Neural cell (in vitro differentiated cells): ENCODE results near the gene C16orf54. TPM values are rescaled to one million over a fixed set of nuclear protein-coding genes. Genes with fewer than 3 reads are reported as not detected.
"Not testable (repeated sequence)": the region's sequence is repeated elsewhere in the genome, so short reads cannot be mapped to it uniquely, and the experiment has no call there.

ENCODE experiments used
- H2AFZ ChIP-seq: fragments of 200-600, 300-800 bp; sonication (generic), shearing (Covaris generic); 2 replicates; pipeline ENCODE4 v1.6.0; 2014; ENCODE audit warnings: low read depth, mild to moderate bottlenecking, antibody characterized with exemption, low read length, moderate library complexity
- H3F3A ChIP-seq: fragments of 200-600 bp; shearing (Covaris generic); 2 replicates; pipeline ENCODE4 v1.6.1; 2016; ENCODE audit warnings: mild to moderate bottlenecking, moderate library complexity, mixed read lengths, antibody characterized with exemption, low read length; ENCODE audit not compliant: insufficient read depth, poor library complexity, severe bottlenecking
- H3K27ac ChIP-seq: fragments of 200-600, 300-800 bp; sonication (generic), shearing (Covaris generic); 2 replicates; pipeline ENCODE4 v1.5.1; 2014; ENCODE audit warnings: mild to moderate bottlenecking, low read length, moderate library complexity
- H3K27me3 ChIP-seq: fragments of 300-800, 200-600 bp; sonication (generic), shearing (Covaris generic); 2 replicates; pipeline ENCODE4 v1.6.0; 2014; ENCODE audit warnings: mild to moderate bottlenecking, low read depth, low read length, moderate library complexity; ENCODE audit not compliant: insufficient read depth
- H3K36me3 ChIP-seq: fragments of 300-800, 200-600 bp; sonication (generic), shearing (Covaris generic); 2 replicates; pipeline ENCODE4 v1.5.1; 2014; ENCODE audit warnings: mild to moderate bottlenecking, antibody characterized with exemption, low read length, moderate library complexity; ENCODE audit not compliant: insufficient read depth
- H3K4me2 ChIP-seq: fragments of 300-800, 200-600 bp; sonication (generic), shearing (Covaris generic); 2 replicates; pipeline ENCODE4 v1.6.0; 2014; ENCODE audit warnings: mild to moderate bottlenecking, low read length
- H3K4me3 ChIP-seq: fragments of 300-800, 200-600 bp; sonication (generic), shearing (Covaris generic); 2 replicates; pipeline ENCODE4 v1.5.1; 2014; ENCODE audit warnings: mild to moderate bottlenecking, low read length, moderate library complexity
- H3K79me2 ChIP-seq: fragments of 200-600 bp; shearing (Covaris generic); replicated peaks from 2 replicates; pipeline ENCODE4 v1.6.0; 2014; ENCODE audit warnings: mild to moderate bottlenecking, low read length, moderate library complexity; ENCODE audit not compliant: insufficient read depth
- H3K9ac ChIP-seq: fragments of 300-800, 200-600 bp; sonication (generic), shearing (Covaris generic); 2 replicates; pipeline ENCODE4 v1.6.1; 2016; ENCODE audit warnings: mild to moderate bottlenecking, low read length, mixed read lengths
- H3K9me2 ChIP-seq: fragments of 200-600 bp; shearing (Covaris generic); 2 replicates; pipeline ENCODE4 v1.6.1; 2016; ENCODE audit warnings: mild to moderate bottlenecking, low read length, mixed read lengths; ENCODE audit not compliant: insufficient read depth
- H3K9me3 ChIP-seq: fragments of 200-600, 300-800 bp; sonication (generic), shearing (Covaris generic); 2 replicates; pipeline ENCODE4 v1.6.1; 2016; ENCODE audit warnings: mild to moderate bottlenecking, mixed run types, low read length, moderate library complexity, mixed read lengths
- H4K20me1 ChIP-seq: fragments of 200-600 bp; shearing (Covaris generic); 2 replicates; pipeline ENCODE4 v1.6.1; 2016; ENCODE audit warnings: mild to moderate bottlenecking, mixed run types; ENCODE audit not compliant: insufficient read depth
- EP300 ChIP-seq: fragments of 450-650 bp; conservative IDR thresholded peaks from 2 replicates; pipeline ENCODE4 v1.6.1; 2014; ENCODE audit warnings: antibody characterized with exemption, mild to moderate bottlenecking, moderate library complexity; ENCODE audit not compliant: poor library complexity, severe bottlenecking
- EZH2 ChIP-seq: fragments of 200-600, 300-800 bp; shearing (Covaris generic), sonication (generic); IDR thresholded peaks from 2 replicates; pipeline ENCODE4 v1.6.1; 2014; ENCODE audit warnings: antibody characterized with exemption, low read length, borderline replicate concordance, mild to moderate bottlenecking; ENCODE audit not compliant: insufficient read depth, poor library complexity, severe bottlenecking
- MXI1 ChIP-seq: fragments of 450-650 bp; conservative IDR thresholded peaks from 2 replicates; pipeline ENCODE4 v1.6.1; 2014; ENCODE audit warnings: antibody characterized with exemption, mild to moderate bottlenecking; ENCODE audit not compliant: poor library complexity, severe bottlenecking
- POLR2AphosphoS5 ChIP-seq: IDR thresholded peaks from 2 replicates; pipeline ENCODE4 v1.6.1; 2012
- RAD21 ChIP-seq: fragments of 450-650 bp; conservative IDR thresholded peaks from 2 replicates; pipeline ENCODE4 v1.6.1; 2014; ENCODE audit warnings: antibody characterized with exemption, mild to moderate bottlenecking, moderate library complexity
- SMC3 ChIP-seq: fragments of 450-650 bp; conservative IDR thresholded peaks from 2 replicates; pipeline ENCODE4 v1.6.1; 2014; ENCODE audit warnings: antibody characterized with exemption, mild to moderate bottlenecking, moderate library complexity; ENCODE audit not compliant: poor library complexity
- TAF1 ChIP-seq: IDR thresholded peaks from 2 replicates; pipeline ENCODE4 v1.6.1; 2012; ENCODE audit warnings: low read depth
- polyA plus RNA-seq: library from polyadenylated mRNA; depleted of rRNA; stranded (reverse); fragments of >200 nt; gene quantifications from 2 replicates; pipeline ENCODE4 v1.2.3, GENCODE V29; 2014
- TF ChIP-seq, protein P1 (sequence below): IDR thresholded peaks from 2 replicates; pipeline ENCODE4 v1.6.1; 2012; ENCODE audit warnings: borderline replicate concordance
- TF ChIP-seq, protein P2 (sequence below): fragments of 450-650 bp; IDR thresholded peaks from 2 replicates; pipeline ENCODE4 v1.5.1; 2014; ENCODE audit warnings: antibody characterized with exemption, mild to moderate bottlenecking, moderate library complexity; ENCODE audit not compliant: poor library complexity, severe bottlenecking

Gene C16orf54
- polyA plus RNA-seq, 1 donor from 2014 or later = not detected

DNA sequence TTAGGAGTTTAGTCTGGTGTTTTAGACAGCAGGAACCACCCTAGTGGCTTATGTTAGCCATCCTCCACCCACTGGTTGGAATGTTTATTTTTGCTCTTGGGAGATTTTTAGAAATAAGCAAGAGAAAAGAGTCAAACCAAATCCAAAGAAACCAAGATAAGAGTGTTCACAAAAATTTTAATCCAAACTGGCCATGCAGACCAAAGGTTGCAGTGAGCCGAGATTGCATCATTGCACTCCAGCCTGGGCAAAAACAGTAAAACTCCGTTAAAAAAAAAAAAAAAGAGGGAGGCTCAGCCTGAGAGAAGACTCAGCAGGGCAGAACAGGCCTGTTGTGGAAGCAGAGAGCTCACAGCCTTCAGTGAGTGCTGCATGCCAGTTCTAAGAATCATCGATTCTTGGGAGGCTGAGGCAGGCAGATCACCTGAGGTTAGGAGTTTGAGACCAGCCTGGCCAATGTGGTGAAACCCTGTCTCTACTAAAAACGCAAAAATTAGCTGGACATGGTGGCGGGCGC lies 12.2 kb upstream of the C16orf54 start:
- Histone ChIP-seq H3K4me2 (no peak overlapping the region), H3K9me2 (no peaks in the 10 kb centered on the region), H4K20me1 (no peaks in the 10 kb centered on the region), H3K27me3 (no peaks in the 10 kb centered on the region), H3K4me3 (no peak overlapping the region), H3K36me3 (no peaks in the 10 kb centered on the region), H3K27ac (no peak overlapping the region), H3K9ac (no peak overlapping the region), H3F3A (no peaks in the 10 kb centered on the region), H3K9me3 (no peaks in the 10 kb centered on the region), H2AFZ (no peak overlapping the region), H3K79me2 (no peaks in the 10 kb centered on the region)
- TF ChIP-seq SMC3 = no peak
- TF ChIP-seq EZH2 = no peak
- TF ChIP-seq, protein P1, sequence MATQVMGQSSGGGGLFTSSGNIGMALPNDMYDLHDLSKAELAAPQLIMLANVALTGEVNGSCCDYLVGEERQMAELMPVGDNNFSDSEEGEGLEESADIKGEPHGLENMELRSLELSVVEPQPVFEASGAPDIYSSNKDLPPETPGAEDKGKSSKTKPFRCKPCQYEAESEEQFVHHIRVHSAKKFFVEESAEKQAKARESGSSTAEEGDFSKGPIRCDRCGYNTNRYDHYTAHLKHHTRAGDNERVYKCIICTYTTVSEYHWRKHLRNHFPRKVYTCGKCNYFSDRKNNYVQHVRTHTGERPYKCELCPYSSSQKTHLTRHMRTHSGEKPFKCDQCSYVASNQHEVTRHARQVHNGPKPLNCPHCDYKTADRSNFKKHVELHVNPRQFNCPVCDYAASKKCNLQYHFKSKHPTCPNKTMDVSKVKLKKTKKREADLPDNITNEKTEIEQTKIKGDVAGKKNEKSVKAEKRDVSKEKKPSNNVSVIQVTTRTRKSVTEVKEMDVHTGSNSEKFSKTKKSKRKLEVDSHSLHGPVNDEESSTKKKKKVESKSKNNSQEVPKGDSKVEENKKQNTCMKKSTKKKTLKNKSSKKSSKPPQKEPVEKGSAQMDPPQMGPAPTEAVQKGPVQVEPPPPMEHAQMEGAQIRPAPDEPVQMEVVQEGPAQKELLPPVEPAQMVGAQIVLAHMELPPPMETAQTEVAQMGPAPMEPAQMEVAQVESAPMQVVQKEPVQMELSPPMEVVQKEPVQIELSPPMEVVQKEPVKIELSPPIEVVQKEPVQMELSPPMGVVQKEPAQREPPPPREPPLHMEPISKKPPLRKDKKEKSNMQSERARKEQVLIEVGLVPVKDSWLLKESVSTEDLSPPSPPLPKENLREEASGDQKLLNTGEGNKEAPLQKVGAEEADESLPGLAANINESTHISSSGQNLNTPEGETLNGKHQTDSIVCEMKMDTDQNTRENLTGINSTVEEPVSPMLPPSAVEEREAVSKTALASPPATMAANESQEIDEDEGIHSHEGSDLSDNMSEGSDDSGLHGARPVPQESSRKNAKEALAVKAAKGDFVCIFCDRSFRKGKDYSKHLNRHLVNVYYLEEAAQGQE = no peak
- no peak for TF ChIP-seq TAF1
- TF ChIP-seq, protein P2, sequence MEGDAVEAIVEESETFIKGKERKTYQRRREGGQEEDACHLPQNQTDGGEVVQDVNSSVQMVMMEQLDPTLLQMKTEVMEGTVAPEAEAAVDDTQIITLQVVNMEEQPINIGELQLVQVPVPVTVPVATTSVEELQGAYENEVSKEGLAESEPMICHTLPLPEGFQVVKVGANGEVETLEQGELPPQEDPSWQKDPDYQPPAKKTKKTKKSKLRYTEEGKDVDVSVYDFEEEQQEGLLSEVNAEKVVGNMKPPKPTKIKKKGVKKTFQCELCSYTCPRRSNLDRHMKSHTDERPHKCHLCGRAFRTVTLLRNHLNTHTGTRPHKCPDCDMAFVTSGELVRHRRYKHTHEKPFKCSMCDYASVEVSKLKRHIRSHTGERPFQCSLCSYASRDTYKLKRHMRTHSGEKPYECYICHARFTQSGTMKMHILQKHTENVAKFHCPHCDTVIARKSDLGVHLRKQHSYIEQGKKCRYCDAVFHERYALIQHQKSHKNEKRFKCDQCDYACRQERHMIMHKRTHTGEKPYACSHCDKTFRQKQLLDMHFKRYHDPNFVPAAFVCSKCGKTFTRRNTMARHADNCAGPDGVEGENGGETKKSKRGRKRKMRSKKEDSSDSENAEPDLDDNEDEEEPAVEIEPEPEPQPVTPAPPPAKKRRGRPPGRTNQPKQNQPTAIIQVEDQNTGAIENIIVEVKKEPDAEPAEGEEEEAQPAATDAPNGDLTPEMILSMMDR = no peak
- TF ChIP-seq RAD21 = no peak
- no peak for TF ChIP-seq POLR2AphosphoS5
- TF ChIP-seq MXI1 = no peak
- no peak for TF ChIP-seq EP300

DNA sequence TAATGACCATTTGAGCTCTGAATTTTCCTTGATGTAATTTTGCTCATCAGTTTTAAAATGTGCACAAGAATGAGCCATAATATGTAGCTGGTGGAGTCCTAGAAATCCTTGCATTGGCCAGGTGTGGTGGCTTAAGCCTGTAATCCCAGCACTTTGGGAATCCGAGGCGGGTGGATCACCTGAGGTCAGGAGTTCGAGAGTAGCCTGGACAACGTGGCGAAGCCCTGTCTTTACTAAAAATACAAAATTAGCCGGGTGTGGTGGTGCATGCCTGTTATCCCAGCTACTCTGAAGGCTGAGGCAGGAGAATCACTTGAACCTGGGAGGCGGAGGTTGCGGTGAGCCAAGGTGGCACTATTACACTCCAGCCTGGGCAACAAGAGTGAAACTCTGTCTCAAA lies 11.3 kb upstream of the C16orf54 start:
- H3K9me3 ChIP-seq, H3K79me2 ChIP-seq, H3K9me2 ChIP-seq, H3K4me2 ChIP-seq, H3K4me3 ChIP-seq, H3K36me3 ChIP-seq, H3K27me3 ChIP-seq, H3K27ac ChIP-seq, H3K9ac ChIP-seq, H4K20me1 ChIP-seq, H2AFZ ChIP-seq, H3F3A ChIP-seq: not testable (repeated sequence)

DNA sequence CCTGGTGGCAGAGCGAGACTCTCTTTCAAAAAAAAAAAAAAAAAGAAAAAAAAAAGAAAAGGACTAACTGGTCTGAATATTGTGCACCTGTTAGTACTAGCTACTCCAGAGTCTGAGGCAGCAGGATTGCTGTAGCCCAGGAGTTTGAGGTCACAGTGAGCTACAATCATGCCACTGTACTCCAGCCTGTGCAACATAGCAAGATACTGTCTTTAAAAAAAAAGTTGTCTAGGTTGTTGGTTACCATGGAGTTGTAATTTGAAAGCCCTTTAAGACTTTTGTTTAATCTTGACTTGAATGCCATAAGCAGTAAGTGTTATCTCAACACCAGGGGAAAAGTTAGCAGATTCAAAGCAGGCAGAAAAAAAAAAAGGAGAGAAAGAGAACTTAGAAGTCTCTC lies 10.9 kb upstream of the C16orf54 start:
- Histone ChIP-seq H4K20me1 (no peaks in the 10 kb centered on the region), H3K36me3 (no peaks in the 10 kb centered on the region), H2AFZ (no peak overlapping the region), H3K9me2 (no peaks in the 10 kb centered on the region), H3K4me3 (no peak overlapping the region), H3K4me2 (no peak overlapping the region), H3K79me2 (no peaks in the 10 kb centered on the region), H3F3A (no peaks in the 10 kb centered on the region), H3K27ac (no peak overlapping the region), H3K27me3 (no peaks in the 10 kb centered on the region), H3K9ac (no peak overlapping the region), H3K9me3 (no peaks in the 10 kb centered on the region)
- TF ChIP-seq TAF1 = no peak
- TF ChIP-seq POLR2AphosphoS5 = no peak
- TF ChIP-seq EZH2 = no peak
- TF ChIP-seq MXI1 = no peak
- no peak for TF ChIP-seq EP300
- TF ChIP-seq, protein P1 = no peak
- no peak for TF ChIP-seq SMC3
- TF ChIP-seq, protein P2 = no peak
- TF ChIP-seq RAD21 = no peak
